HepG2 (cell line): ENCODE results near the gene FCER1G. TPM values are rescaled to one million over a fixed set of nuclear protein-coding genes. Genes with fewer than 3 reads are reported as not detected.

Experiments
- DNMT1 ChIP-seq: sonication (generic); formaldehyde crosslinking; IDR thresholded peaks from 2 replicates; pipeline ENCODE4 v1.5.1; 2020; ENCODE audit warnings: mild to moderate bottlenecking, missing genetic modification reagents
- KDM5B ChIP-seq: sonication (generic); formaldehyde crosslinking; IDR thresholded peaks from 2 replicates; pipeline ENCODE4 v1.4.0; 2020; ENCODE audit warnings: missing genetic modification reagents, mild to moderate bottlenecking, borderline replicate concordance
- KLF16 ChIP-seq, 2 experiments: sonication (generic) in 1 of 2; formaldehyde crosslinking in 1 of 2; IDR thresholded peaks; 2 replicates each; pipeline versions ENCODE4 v1.6.1 to v1.8.0; 2016 to 2023; ENCODE audit warnings: missing genetic modification reagents in 2 of 2, missing compliant biosample characterization in 1 of 2
- PHF8 ChIP-seq: sonication (generic); formaldehyde crosslinking; IDR thresholded peaks from 2 replicates; pipeline ENCODE4 v1.5.0; 2020; ENCODE audit warnings: missing genetic modification reagents
- SAFB2 ChIP-seq: sonication (generic); formaldehyde crosslinking; IDR thresholded peaks from 2 replicates; pipeline ENCODE4 v1.5.1; 2020; ENCODE audit warnings: missing genetic modification reagents, low read depth, mild to moderate bottlenecking, borderline replicate concordance
- ZNF20 ChIP-seq: sonication (generic); formaldehyde crosslinking; IDR thresholded peaks from 2 replicates; pipeline ENCODE4 v1.4.0; 2020; ENCODE audit warnings: mild to moderate bottlenecking, moderate library complexity, missing genetic modification reagents
- polyA plus RNA-seq, 8 experiments: library from polyadenylated mRNA; depleted of rRNA in 3 of 8; stranded (reverse) in 7 of 8; unstranded in 1 of 8; fragments of >200 nt; fragmentation: Illumina TruSeq in 4 of 8; extraction: Trizol in 4 of 8; gene quantifications; 2 replicates each; pipeline versions ENCODE4 v1.2.1 to v1.2.3, GENCODE V29; 2011 to 2016; ENCODE audit warnings: low read depth in 4 of 8, missing spikeins in 1 of 8, mixed read lengths in 1 of 8; ENCODE audit not compliant: insufficient read depth in 1 of 8
- total RNA-seq, 5 experiments: library from RNA; depleted of rRNA; stranded (reverse); fragments of >200 nt; fragmentation: Illumina TruSeq; extraction: Trizol; gene quantifications; 2 replicates each; pipeline ENCODE4 v1.2.3, GENCODE V29; 2016; ENCODE audit warnings: low read depth in 1 of 5
- TF ChIP-seq, protein P1 (sequence below): sonication (generic); formaldehyde crosslinking; IDR thresholded peaks from 2 replicates; pipeline ENCODE4 v1.4.0; 2020; ENCODE audit warnings: missing genetic modification reagents, borderline replicate concordance

Gene FCER1G
- total and polyA plus RNA-seq, 2 of the 13 experiments (the other 11 are each of a cell fraction or from before 2014, with no cell fraction given) = 1.3 to 6.4 TPM

DNA sequence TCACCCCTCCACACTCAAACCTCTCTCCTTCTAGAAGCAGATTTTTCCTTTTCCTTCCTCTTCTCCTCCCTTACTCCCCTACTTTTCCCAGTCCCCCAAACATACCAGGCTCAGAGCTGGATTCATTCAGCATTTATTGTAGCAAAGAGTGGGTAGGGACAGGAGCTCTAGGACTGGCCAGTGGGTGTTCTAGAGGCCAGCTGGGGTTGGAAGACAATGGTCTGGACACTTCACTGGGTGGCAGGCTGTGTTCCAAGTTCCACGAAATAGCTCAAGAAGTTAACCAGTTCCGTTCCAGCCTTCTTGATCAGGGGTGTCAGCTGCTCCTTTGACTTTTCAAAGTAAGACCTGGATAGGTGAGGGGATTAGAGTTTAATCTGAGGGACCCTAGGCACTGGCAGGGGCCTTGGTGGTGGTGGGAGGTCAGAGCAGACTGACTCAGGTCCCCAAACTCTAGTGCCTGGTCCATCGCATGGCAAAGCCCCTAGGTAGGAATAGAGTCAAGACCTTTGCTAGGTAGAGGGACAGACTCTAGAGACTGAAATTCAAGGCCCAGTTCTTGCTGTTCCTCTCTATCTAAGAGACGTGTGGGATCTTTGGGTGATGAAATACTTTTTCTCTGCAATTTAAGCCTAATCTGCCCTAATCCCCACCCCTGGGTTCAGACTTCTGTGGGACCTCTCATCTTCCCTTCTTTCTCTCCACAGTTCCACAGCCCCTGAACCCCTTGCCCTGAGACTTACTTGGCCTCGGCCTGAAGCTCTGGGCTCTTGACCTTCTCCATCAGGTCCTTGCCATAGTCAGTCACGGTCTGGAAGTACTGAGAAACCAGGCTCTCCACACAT lies 7.3 kb downstream of the FCER1G start (continued):
- TF ChIP-seq, protein P1, sequence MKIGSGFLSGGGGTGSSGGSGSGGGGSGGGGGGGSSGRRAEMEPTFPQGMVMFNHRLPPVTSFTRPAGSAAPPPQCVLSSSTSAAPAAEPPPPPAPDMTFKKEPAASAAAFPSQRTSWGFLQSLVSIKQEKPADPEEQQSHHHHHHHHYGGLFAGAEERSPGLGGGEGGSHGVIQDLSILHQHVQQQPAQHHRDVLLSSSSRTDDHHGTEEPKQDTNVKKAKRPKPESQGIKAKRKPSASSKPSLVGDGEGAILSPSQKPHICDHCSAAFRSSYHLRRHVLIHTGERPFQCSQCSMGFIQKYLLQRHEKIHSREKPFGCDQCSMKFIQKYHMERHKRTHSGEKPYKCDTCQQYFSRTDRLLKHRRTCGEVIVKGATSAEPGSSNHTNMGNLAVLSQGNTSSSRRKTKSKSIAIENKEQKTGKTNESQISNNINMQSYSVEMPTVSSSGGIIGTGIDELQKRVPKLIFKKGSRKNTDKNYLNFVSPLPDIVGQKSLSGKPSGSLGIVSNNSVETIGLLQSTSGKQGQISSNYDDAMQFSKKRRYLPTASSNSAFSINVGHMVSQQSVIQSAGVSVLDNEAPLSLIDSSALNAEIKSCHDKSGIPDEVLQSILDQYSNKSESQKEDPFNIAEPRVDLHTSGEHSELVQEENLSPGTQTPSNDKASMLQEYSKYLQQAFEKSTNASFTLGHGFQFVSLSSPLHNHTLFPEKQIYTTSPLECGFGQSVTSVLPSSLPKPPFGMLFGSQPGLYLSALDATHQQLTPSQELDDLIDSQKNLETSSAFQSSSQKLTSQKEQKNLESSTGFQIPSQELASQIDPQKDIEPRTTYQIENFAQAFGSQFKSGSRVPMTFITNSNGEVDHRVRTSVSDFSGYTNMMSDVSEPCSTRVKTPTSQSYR = no peak
- TF ChIP-seq DNMT1 (CRISPR knock-in tag) (peak; percentile 30; the same call in 1 of the 2 replicates), KDM5B (CRISPR knock-in tag) (peak; percentile 5; the same call in 1 of the 2 replicates), PHF8 (peak; percentile 35; the same call in 1 of the 2 replicates), ZNF20 (CRISPR knock-in tag) (0 out of 2 replicates have a peak, but pooled peaks have one; percentile 66), KLF16 (CRISPR knock-in tag; IDR thresholded peaks at IDR 0.05) (0 out of 4 replicates have a peak, but pooled peaks of 1 of the 2 experiments have one; percentile 13), SAFB2 (CRISPR knock-in tag) (0 out of 2 replicates have a peak, but pooled peaks have one; percentile 67)
